ENCODE measurements around the gene MYBBP1A. TPM values are rescaled to one million over a fixed set of nuclear protein-coding genes. Genes with fewer than 3 reads are reported as not detected.

The MYBBP1A gene
- total and polyA plus RNA-seq, 2 of the 8 experiments (the other 6 are each of a cell fraction or from before 2014, with no cell fraction given), result 46.8 to 151 TPM

GRCh38 chr17:4532860-4533522 is 22.2 kb downstream of the MYBBP1A start:
- Histone ChIP-seq H2BK20ac (ENCODE audit: low read length) (no peak overlapping the region), H3K9me3 (ENCODE audit: insufficient read depth in 2 of 2, low read depth in 1 of 2, low read length in 1 of 2) (no peaks in the 10 kb centered on the region), H2BK15ac (ENCODE audit: low read length) (no peak overlapping the region), H2BK120ac (replicated peaks; ENCODE audit: low read depth, low read length) (no peak overlapping the region), H2AK5ac (ENCODE audit: low read depth, low read length) (no peak overlapping the region), H3K23me2 (ENCODE audit: low read depth, low read length) (peaks cover 4% of the 10 kb centered on the region; the same call in 1 of the 2 replicates), H3K36me3 (ENCODE audit: control insufficient read depth in 2 of 4, insufficient read depth in 4 of 4, low read length in 3 of 4) (no peaks in the 10 kb centered on the region), H3K4ac (replicated peaks; ENCODE audit: insufficient read length, low read depth, low read length) (no peak overlapping the region), H3K79me2 (ENCODE audit: control insufficient read depth in 1 of 2, insufficient read depth in 2 of 2, low read length in 2 of 2) (no peaks in the 10 kb centered on the region), H3K14ac (ENCODE audit: insufficient read length) (no peak overlapping the region), H4K5ac (ENCODE audit: insufficient read length, low read depth, low read length) (no peak overlapping the region), H3K4me3 (ENCODE audit: extremely low read depth in 1 of 4, insufficient read depth in 2 of 4, low read depth in 3 of 4, low read length in 4 of 4) (no peak overlapping the region), H4K20me1 (replicated peaks in 1 of 2; ENCODE audit: control insufficient read depth in 1 of 2, insufficient read depth in 2 of 2, low read length in 2 of 2) (peaks cover 6 to 9% of the 10 kb centered on the region in 2 experiments), H3K18ac (ENCODE audit: extremely low read depth, low read length) (no peak overlapping the region), H4K8ac (ENCODE audit: extremely low read depth, insufficient read depth, low read length) (no peak overlapping the region), H2AFZ (ENCODE audit: low read length) (no peak overlapping the region), H3K4me1 (replicated peaks in 1 of 4; ENCODE audit: control insufficient read depth in 3 of 4, insufficient read depth in 4 of 4, low read length in 3 of 4) (peaks cover 0 to 29% (median 16%) of the 10 kb centered on the region in 4 experiments; a peak in 6 of 7 replicates), H3K27ac (ENCODE audit: low read depth, low read length) (no peak overlapping the region), H2BK5ac (ENCODE audit: low read depth, low read length) (no peak overlapping the region), H2BK12ac (ENCODE audit: low read depth, low read length) (no peak overlapping the region), H3K56ac (replicated peaks; ENCODE audit: insufficient read length, low read depth, low read length) (no peak overlapping the region), H3K27me3 (replicated peaks in 1 of 4; ENCODE audit: control insufficient read depth in 3 of 4, extremely low read depth in 1 of 4, insufficient read depth in 3 of 4, low read length in 3 of 4) (peaks cover 0 to 36% (median 21%) of the 10 kb centered on the region in 4 experiments; a peak in 4 of 7 replicates), H3K79me1 (ENCODE audit: low read depth, low read length) (no peaks in the 10 kb centered on the region), H3K9ac (replicated peaks in 1 of 4; ENCODE audit: extremely low read depth in 1 of 4, low read depth in 3 of 4, low read length in 3 of 4) (no peak overlapping the region), H4K91ac (replicated peaks; ENCODE audit: insufficient read length, low read length) (no peak overlapping the region), H3K23ac (ENCODE audit: insufficient read length) (no peak overlapping the region), H3K4me2 (ENCODE audit: insufficient read depth in 1 of 2, low read depth in 2 of 2, low read length in 2 of 2) (no peak overlapping the region)
- FAIRE-seq, result no peak
- WGBS, 2 experiments (ENCODE audit: extremely low coverage in 1 of 2, insufficient coverage in 1 of 2, insufficient read length in 1 of 2, insufficient replicate concordance in 2 of 2, low coverage in 1 of 2, low lambda C conversion rate in 2 of 2, missing lambda C conversion rate in 1 of 2), result 80% methylated on average over 29 of the region's 33 CpGs; no CpG with 5 or more reads in 1 of the 2 experiments
- no peak for DNase-seq (ENCODE audit: low read depth in 1 of 2, low spot score in 2 of 2)
- CTCF ChIA-PET (ENCODE audit: partially characterized antibody), result no interaction called here
- POLR2A ChIA-PET (ENCODE audit: partially characterized antibody), result interaction anchor here (32.8 to 37.1 kb wide), 2 partner anchors 4 to 14 kb away, joined by 546 read pairs; partner anchors contain the start of genes GGT6 and MYBBP1A
- TF ChIP-seq, protein P1, sequence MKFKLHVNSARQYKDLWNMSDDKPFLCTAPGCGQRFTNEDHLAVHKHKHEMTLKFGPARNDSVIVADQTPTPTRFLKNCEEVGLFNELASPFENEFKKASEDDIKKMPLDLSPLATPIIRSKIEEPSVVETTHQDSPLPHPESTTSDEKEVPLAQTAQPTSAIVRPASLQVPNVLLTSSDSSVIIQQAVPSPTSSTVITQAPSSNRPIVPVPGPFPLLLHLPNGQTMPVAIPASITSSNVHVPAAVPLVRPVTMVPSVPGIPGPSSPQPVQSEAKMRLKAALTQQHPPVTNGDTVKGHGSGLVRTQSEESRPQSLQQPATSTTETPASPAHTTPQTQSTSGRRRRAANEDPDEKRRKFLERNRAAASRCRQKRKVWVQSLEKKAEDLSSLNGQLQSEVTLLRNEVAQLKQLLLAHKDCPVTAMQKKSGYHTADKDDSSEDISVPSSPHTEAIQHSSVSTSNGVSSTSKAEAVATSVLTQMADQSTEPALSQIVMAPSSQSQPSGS (IDR thresholded peaks at IDR 0.05; ENCODE audit: low read length), result no peak
- no peak for TF ChIP-seq SIN3A (conservative IDR thresholded peaks at IDR 0.05 in 1 of 2, IDR thresholded peaks at IDR 0.05 in 1 of 2; ENCODE audit: low read depth in 1 of 2, low read length in 2 of 2)
- TF ChIP-seq NRF1 (IDR thresholded peaks at IDR 0.05; ENCODE audit: low read depth, low read length), result no peak
- TF ChIP-seq TAF1 (IDR thresholded peaks at IDR 0.05; ENCODE audit: low read depth, low read length), result no peak
- TF ChIP-seq BCL11A (IDR thresholded peaks at IDR 0.05; ENCODE audit: low read depth in 2 of 2, low read length in 2 of 2), result no peak
- TF ChIP-seq CTBP2 (IDR thresholded peaks at IDR 0.05; ENCODE audit: borderline replicate concordance, insufficient read depth, insufficient read length, low read length), result no peak
- no peak for TF ChIP-seq CBX5 (IDR thresholded peaks at IDR 0.05; ENCODE audit: low read depth, low read length)
- no peak for TF ChIP-seq EP300 (IDR thresholded peaks at IDR 0.05; ENCODE audit: borderline replicate concordance in 1 of 2, low read depth in 2 of 2, low read length in 2 of 2)
- TF ChIP-seq SP1 (IDR thresholded peaks at IDR 0.05; ENCODE audit: low read depth, low read length), result no peak
- TF ChIP-seq RBBP5 (IDR thresholded peaks at IDR 0.05; ENCODE audit: borderline replicate concordance, low read depth, low read length), result no peak
